ENCODE data around the gene LANCL2.

GRCh38 chr7:55405856-55406541 is 40.9 kb downstream of the LANCL2 start:
- TF ChIP-seq CTCF (IDR thresholded peaks at IDR 0.05; ENCODE audit: low read depth, low read length): no peak
- TF ChIP-seq EZH2phosphoT487 (IDR thresholded peaks at IDR 0.05; ENCODE audit: low read depth): no peak

All from OCI-LY3 (cell line).